GM18870 (cell line): ENCODE measurements around the gene AVL9.
"Not testable (repeated sequence)": the region's sequence is repeated elsewhere in the genome, so short reads cannot be mapped to it uniquely, and the experiment has no call there.

Experiments
- ATAC-seq: cut with Tn5 transposase; IDR thresholded peaks from one replicate; pipeline ENCODE4 v1.9.1; 2021; ENCODE audit warnings: moderate library complexity; ENCODE audit not compliant: unreplicated experiment

The AVL9 gene

GRCh38 chr7:32495298-32496051 lies at the start of gene AVL9:
Gene AVL9 (plus strand): TSS chr7:32495489. CDS start chr7:32495710, 221 bp downstream.
- peak; percentile 71 for ATAC-seq

GRCh38 chr7:32447218-32447617 lies 48.1 kb upstream of the AVL9 start:
- no peak for ATAC-seq

DNA sequence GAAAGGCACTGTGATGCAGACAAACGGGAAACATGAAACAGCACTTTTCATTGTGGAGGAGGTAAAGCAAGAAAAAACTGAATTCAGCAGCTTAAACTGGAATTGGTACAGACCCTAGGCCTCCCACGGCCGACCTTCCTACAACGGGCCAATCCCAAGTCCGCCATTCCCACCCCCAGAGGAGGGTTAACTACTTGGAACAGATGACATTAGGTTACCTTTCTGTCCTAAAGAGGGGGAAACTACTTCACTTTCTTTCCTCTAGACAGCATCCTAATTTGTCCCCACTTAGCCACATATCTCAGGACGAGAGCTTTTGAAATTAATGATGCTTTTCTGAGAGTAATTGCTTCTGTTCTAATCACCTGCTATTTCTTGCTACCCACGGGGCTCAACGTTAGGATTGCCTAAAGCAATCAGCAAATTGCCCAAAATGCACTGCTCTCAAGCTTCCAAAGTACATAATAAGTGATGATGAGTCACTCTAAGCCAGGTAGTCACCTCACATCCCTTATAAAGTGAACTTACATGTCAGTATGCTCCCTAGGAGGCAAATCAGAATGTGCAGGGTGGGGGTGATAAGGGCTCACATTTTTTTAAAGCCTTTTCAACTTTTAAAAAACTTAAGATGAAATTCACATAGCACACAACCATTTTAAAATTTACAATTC lies 41.8 kb upstream of the AVL9 start:
- no peak for ATAC-seq

DNA sequence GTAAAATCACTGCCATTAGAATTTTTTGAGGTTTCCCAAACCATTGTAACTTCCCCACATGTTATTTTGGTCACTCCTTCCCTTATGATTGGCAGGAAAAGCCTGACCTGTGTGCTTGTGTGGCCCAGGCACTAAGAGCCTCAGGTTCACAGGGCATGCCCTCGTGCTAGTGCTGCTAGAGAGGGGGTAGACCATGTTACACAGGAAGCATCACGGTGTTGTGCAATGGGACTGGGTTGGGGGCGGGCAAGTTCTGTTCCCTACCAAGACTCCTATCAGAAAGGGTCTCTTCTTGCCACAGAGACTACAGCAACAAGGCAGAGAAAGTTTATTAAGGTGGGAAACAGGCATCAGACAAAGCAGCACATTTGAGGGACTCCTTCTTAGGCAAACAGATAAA lies 37.3 kb upstream of the AVL9 start:
- ATAC-seq = no peak

- ATAC-seq = no peak
These were observed 35.5 kb upstream of the AVL9 start for GRCh38 chr7:32459788-32460187.

DNA sequence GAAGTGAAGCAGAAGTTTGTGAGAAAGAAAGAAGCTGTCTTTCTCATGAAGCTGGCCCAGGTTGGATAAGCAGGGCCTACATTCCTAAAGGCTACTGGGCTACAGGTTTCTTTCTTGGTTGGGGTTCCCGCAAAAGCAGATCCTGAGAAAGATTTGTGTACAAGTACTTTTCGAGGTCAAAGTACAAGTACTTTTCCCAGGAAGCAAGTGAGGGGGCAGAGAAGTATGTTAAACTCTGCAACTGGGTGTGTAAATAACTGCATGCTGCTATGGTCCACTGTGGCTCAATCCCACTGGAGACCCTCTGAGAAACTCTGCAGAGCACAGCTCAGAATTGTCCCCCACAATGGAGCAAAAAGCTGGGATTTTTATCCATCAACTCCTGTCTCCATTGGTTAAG lies 33.8 kb upstream of the AVL9 start:
- ATAC-seq = no peak

- no peak for ATAC-seq
These were observed 32.8 kb upstream of the AVL9 start for GRCh38 chr7:32462451-32462850.

- no peak for ATAC-seq
These were observed 32.3 kb upstream of the AVL9 start for GRCh38 chr7:32462977-32463376.

DNA sequence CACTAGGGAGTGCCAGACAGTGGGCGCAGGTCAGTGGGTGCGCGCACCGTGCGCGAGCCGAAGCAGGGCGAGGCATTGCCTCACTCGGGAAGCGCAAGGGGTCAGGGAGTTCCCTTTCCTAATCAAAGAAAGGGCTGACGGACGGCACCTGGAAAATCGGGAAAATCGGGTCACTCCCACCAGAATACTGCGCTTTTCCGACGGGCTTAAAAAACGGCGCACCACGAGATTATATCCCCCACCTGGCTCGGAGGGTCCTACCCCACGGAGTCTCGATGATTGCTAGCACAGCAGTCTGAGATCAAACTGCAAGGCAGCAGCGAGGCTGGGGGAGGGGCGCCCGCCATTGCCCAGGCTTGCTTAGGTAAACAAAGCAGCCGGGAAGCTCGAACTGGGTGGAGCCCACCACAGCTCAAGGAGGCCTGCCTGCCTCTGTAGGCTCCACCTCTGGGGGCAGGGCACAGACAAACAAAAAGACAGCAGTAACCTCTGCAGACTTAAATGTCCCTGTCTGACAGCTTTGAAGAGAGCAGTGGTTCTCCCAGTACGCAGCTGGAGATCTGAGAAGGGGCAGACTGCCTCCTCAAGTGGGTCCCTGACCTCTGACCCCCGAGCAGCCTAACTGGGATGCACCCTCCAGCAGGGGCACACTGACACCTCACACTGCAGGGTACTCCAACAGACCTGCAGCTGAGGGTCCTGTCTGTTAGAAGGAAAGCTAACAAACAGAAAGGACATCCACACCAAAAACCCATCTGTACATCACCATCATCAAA lies 30.5 kb upstream of the AVL9 start:
- not testable (repeated sequence) for ATAC-seq

GRCh38 chr7:32470004-32470403 lies 25.3 kb upstream of the AVL9 start:
- not testable (repeated sequence) for ATAC-seq

DNA sequence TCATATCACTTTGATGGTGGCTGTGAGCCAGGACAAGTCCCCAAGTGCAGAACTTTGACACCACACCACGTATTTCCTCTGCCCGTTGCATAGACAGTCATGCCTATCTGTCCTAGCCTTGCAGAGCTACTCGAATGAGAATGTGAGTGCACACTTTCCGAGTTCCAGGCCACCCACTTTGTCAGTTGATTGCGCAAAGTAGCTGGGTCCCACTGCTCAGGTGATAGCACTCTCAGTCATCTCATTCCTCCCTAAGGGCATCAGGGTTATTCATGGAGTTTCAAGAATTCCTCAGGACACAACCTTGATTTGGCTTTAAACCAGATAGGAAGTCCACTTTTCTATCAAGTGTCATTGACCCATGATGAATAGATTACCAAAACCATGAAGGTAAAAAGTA lies 24.4 kb upstream of the AVL9 start:
- ATAC-seq = no peak

- ATAC-seq = no peak
These were observed 23.3 kb upstream of the AVL9 start for GRCh38 chr7:32472015-32472414.

DNA sequence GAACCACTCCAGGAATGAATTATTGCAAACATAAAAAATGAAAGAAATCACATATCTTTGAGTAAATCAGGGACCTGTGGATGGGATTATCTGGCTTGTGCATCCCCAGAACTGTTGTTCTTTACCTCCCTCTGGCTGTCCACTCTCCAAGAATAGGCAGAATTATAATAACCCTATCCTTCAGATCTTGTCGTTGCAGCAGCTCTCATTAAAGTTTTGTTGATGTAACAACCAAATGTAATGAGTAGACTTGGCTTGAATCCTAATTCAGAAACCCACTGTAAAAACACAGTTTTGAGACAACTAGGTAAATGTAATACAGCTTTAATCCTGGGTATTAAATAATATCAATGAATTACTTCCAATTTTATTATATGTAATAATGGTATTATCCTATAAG lies 21.3 kb upstream of the AVL9 start:
- no peak for ATAC-seq

DNA sequence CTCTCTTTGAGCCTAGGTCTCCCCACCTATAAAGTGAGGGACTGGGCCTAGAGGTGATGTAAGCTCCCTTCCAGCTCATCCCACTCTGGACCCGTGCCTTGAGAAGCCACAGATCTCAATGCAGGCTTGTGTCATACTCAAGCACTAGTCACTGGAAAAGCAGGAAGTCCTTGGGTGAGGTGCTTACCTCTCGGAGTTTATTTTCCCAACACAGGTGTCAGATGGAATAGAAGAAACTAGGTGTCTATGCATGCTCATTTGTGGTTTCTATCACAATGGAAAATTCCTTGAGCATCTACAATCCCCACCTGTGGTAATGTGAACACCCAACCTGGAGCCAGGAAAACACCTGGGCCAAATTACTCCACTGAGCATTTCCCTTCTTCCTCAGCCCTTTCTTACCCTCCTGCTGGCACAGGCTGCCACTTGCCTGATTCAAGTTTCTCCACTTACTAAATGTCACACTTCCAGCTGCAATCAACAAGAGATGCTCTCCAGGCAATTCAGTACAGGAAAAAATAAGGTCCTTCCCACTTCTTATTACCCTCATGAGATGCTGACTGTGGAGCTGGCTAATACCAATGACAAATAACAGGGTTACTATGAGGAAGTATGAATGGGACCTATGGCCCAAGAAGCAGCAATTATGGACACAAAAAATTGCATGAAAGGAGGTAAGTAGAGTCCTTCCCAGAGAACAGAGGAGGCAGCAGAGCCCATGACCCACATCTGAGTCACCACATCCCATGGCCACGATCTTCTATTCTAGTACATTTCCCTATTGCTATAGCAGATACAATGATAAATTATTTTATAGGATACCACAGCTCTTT lies 18.3 kb upstream of the AVL9 start:
- ATAC-seq = no peak

GRCh38 chr7:32477649-32477980 lies 17.7 kb upstream of the AVL9 start:
- ATAC-seq = no peak

GRCh38 chr7:32479574-32480200 lies 15.6 kb upstream of the AVL9 start:
- ATAC-seq = no peak

GRCh38 chr7:32481176-32481575 lies 14.1 kb upstream of the AVL9 start:
- no peak for ATAC-seq

DNA sequence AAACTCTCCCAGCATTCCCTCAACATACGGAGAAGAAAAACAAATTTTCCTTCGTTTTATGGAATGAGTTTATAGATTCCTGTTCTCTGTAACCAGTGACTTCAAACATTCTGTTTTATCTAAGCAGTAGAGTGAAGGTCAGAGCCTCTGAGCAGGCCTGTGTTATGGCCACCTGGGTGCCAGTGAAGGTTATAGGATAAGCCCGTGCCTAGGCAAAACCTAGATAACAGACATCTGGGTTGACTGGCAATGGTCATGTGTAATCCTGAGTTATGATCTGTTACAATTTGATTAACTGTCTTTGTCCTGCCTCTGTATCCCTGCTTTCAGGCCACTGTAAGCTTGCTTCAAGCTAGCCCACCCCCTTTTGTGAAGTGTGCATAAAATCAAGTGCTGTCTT lies 13.4 kb upstream of the AVL9 start:
- ATAC-seq = no peak

DNA sequence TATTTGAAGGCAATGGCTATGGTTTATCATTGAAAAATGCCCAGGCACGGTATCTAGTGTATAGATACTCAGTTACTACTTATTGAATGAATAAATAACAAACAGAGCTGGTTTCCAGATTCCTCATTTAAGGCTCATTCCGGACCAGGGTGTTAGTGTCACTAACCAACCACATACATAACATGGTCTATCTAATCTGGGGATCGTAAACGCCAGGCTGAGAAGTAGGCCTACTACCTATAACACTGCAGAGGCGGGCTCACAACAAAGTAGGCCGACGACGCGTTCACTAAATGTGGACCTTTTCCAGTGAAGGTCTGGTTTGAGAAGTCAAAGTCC lies 5.5 kb upstream of the AVL9 start:
- no peak for ATAC-seq

GRCh38 chr7:32490127-32490796 lies 5.0 kb upstream of the AVL9 start, which contains the start of gene LSM5:
Gene LSM5 (minus strand): TSS chr7:32490380. CDS start chr7:32490365, 15 bp downstream.
- ATAC-seq = peak; percentile 93
